Measurements from ENCODE around the gene ST7. TPM values are rescaled to one million over a fixed set of nuclear protein-coding genes. Genes with fewer than 3 reads are reported as not detected.

The ST7 gene
- total and polyA plus RNA-seq, 8 donors = 7.5 to 49.0 (median 16.1) TPM

DNA sequence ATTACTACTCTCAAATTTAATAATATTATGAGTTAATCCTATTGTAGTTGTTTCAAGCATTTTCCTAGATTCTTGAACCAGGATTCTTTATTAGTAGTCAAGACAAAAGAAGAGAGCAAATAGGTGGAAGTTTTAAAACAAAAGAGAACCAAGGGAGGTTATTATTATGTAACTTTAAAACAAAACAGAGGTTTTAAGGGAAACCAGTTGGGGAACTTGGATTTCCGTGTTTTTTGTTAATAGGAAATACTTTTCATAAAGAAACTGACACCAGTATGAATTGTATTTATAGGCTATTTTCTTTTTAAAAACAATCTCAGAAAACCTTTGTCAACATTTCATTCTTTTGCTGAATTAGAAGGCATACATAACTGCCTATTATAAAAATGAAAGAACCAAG is 185.7 kb downstream of the ST7 start:
- no peak for TF ChIP-seq POLR2AphosphoS5 (IDR thresholded peaks at IDR 0.05)
- TF ChIP-seq POLR2A (IDR thresholded peaks at IDR 0.05) = no peak
- no peak for TF ChIP-seq EP300 (IDR thresholded peaks at IDR 0.05)
- TF ChIP-seq, protein P1, sequence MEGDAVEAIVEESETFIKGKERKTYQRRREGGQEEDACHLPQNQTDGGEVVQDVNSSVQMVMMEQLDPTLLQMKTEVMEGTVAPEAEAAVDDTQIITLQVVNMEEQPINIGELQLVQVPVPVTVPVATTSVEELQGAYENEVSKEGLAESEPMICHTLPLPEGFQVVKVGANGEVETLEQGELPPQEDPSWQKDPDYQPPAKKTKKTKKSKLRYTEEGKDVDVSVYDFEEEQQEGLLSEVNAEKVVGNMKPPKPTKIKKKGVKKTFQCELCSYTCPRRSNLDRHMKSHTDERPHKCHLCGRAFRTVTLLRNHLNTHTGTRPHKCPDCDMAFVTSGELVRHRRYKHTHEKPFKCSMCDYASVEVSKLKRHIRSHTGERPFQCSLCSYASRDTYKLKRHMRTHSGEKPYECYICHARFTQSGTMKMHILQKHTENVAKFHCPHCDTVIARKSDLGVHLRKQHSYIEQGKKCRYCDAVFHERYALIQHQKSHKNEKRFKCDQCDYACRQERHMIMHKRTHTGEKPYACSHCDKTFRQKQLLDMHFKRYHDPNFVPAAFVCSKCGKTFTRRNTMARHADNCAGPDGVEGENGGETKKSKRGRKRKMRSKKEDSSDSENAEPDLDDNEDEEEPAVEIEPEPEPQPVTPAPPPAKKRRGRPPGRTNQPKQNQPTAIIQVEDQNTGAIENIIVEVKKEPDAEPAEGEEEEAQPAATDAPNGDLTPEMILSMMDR (IDR thresholded peaks at IDR 0.05) = no peak
- Histone ChIP-seq H3K4me1 (peaks cover 0 to 5% (median 0%) of the 10 kb centered on the region in 4 donors), H3K36me3 (peaks cover 0 to 62% (median 25%) of the 10 kb centered on the region in 4 donors), H3K4me3 (no peak overlapping the region), H3K27me3 (no peaks in the 10 kb centered on the region), H3K9me3 (no peaks in the 10 kb centered on the region), H3K27ac (no peak overlapping the region)
- intact Hi-C loops (cut with DNase I; ENCODE audit: low total_unique reads) = no loop called here
- no peak for DNase-seq
- 68 to 87% (median 77%) methylated on average over 1 of the region's 1 CpG for WGBS, 5 donors

- TF ChIP-seq POLR2A (IDR thresholded peaks at IDR 0.05) (no peak), POLR2AphosphoS5 (IDR thresholded peaks at IDR 0.05) (no peak), EP300 (IDR thresholded peaks at IDR 0.05) (no peak)
- TF ChIP-seq, protein P1 (IDR thresholded peaks at IDR 0.05) = no peak
- no peak overlapping the region for H3K4me3 ChIP-seq
- 55 to 93% (median 90%) methylated on average over 3 of the region's 3 CpGs for WGBS, 5 donors
- DNase-seq = no peak
- H3K4me1 ChIP-seq = peaks cover 0 to 3% (median 0%) of the 10 kb centered on the region in 4 donors
- H3K9me3 ChIP-seq = no peaks in the 10 kb centered on the region
- peaks cover 0 to 57% (median 23%) of the 10 kb centered on the region in 4 donors for H3K36me3 ChIP-seq
- H3K27ac ChIP-seq = no peak overlapping the region
- H3K27me3 ChIP-seq = no peaks in the 10 kb centered on the region
- intact Hi-C loops (cut with DNase I; ENCODE audit: low total_unique reads) = no loop called here
Observed at GRCh38 chr7:117139397-117139984, 186.2 kb downstream of the ST7 start.

GRCh38 chr7:117140921-117141320 is 187.6 kb downstream of the ST7 start:
- no peak overlapping the region for H3K27ac ChIP-seq
- TF ChIP-seq POLR2A (IDR thresholded peaks at IDR 0.05) (no peak), POLR2AphosphoS5 (IDR thresholded peaks at IDR 0.05) (no peak), EP300 (IDR thresholded peaks at IDR 0.05) (no peak)
- TF ChIP-seq, protein P1 (IDR thresholded peaks at IDR 0.05) = no peak

GRCh38 chr7:117143066-117143465 is 189.8 kb downstream of the ST7 start:
- intact Hi-C loops (cut with DNase I; ENCODE audit: low total_unique reads) = no loop called here
- no peak for TF ChIP-seq POLR2AphosphoS5 (IDR thresholded peaks at IDR 0.05)

More at GRCh38 chr7:117140921-117141320, 187.6 kb downstream of the ST7 start:
- peaks cover 0 to 47% (median 23%) of the 10 kb centered on the region in 4 donors for H3K36me3 ChIP-seq
- H3K4me3 ChIP-seq = no peak overlapping the region
- 74 to 80% (median 77%) methylated on average over 3 of the region's 3 CpGs for WGBS, 5 donors
- no peak for DNase-seq
- H3K4me1 ChIP-seq = no peaks in the 10 kb centered on the region
- no peaks in the 10 kb centered on the region for H3K9me3 ChIP-seq
- no peaks in the 10 kb centered on the region for H3K27me3 ChIP-seq
- intact Hi-C loops (cut with DNase I; ENCODE audit: low total_unique reads) = no loop called here

DNA sequence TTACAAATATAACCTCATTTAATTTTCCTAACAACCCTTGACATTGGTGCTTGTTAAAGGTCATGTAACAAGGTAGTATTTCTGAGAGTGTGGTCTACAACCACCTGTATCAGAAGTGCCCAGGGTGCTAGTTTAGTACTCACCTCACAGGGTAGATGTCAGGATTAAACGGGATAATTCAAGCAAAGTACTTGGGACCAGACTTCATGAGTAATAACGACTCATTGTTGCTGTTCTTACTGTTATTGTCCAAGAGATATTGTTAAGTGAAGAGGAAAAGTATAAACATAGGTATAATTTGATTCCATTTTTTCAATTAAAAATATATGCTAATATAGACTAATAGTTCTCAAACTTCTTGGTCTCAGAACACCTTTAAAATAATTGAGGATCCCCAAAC is 190.3 kb downstream of the ST7 start:
- H3K27ac ChIP-seq = no peak overlapping the region
- intact Hi-C loops (cut with DNase I; ENCODE audit: low total_unique reads) = no loop called here
- no peak for DNase-seq
- peaks cover 0 to 29% (median 17%) of the 10 kb centered on the region in 4 donors for H3K36me3 ChIP-seq
- TF ChIP-seq POLR2A (IDR thresholded peaks at IDR 0.05) (no peak), EP300 (IDR thresholded peaks at IDR 0.05) (no peak), POLR2AphosphoS5 (IDR thresholded peaks at IDR 0.05) (no peak)
- TF ChIP-seq, protein P1 (IDR thresholded peaks at IDR 0.05) = no peak
- WGBS, 5 donors = 86 to 96% (median 92%) methylated on average over 2 of the region's 2 CpGs
- H3K4me3 ChIP-seq = no peak overlapping the region
- H3K27me3 ChIP-seq = no peaks in the 10 kb centered on the region
- H3K9me3 ChIP-seq = no peaks in the 10 kb centered on the region
- peaks cover 0 to under 1% (median 0%) of the 10 kb centered on the region in 4 donors for H3K4me1 ChIP-seq

More at GRCh38 chr7:117143066-117143465, 189.8 kb downstream of the ST7 start:
- Histone ChIP-seq H3K4me1 (no peaks in the 10 kb centered on the region), H3K27me3 (no peaks in the 10 kb centered on the region), H3K4me3 (no peak overlapping the region), H3K36me3 (peaks cover 0 to 34% (median 22%) of the 10 kb centered on the region in 4 donors), H3K9me3 (no peaks in the 10 kb centered on the region), H3K27ac (no peak overlapping the region)
- WGBS, 5 donors = 55 to 76% (median 61%) methylated on average over 4 of the region's 4 CpGs
- no peak for DNase-seq
